ENCODE data around the gene CANT1.

The CANT1 gene

DNA sequence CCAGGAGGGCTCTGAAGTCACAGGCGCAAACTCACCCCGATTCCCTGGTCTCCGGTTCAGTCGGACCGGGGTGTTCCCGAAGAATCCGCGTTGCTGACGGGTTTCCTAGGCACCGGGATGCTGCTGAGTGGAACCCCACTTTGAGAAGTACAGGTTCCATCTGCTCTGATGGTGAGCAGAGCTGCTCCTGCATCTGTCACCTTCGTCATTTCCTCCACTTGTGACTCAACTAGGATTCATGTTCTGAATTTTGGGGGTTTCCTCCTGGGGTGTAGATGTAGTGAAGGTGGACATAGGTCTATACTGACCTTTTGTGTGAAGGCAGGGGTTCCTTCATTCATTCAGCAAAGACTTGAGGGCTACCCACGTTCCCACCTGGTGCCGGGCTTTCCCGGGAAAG lies 54.9 kb downstream of the CANT1 start:
- H3K4me3 ChIP-seq (ENCODE audit: low read depth, low read length), result no peak overlapping the region
- TF ChIP-seq POLR2A (IDR thresholded peaks at IDR 0.05; ENCODE audit: extremely low read depth, insufficient read length), result no peak
- TF ChIP-seq, protein P1, sequence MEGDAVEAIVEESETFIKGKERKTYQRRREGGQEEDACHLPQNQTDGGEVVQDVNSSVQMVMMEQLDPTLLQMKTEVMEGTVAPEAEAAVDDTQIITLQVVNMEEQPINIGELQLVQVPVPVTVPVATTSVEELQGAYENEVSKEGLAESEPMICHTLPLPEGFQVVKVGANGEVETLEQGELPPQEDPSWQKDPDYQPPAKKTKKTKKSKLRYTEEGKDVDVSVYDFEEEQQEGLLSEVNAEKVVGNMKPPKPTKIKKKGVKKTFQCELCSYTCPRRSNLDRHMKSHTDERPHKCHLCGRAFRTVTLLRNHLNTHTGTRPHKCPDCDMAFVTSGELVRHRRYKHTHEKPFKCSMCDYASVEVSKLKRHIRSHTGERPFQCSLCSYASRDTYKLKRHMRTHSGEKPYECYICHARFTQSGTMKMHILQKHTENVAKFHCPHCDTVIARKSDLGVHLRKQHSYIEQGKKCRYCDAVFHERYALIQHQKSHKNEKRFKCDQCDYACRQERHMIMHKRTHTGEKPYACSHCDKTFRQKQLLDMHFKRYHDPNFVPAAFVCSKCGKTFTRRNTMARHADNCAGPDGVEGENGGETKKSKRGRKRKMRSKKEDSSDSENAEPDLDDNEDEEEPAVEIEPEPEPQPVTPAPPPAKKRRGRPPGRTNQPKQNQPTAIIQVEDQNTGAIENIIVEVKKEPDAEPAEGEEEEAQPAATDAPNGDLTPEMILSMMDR (IDR thresholded peaks at IDR 0.05; ENCODE audit: low read depth, low read length), result no peak
- TF ChIP-seq, protein P2, sequence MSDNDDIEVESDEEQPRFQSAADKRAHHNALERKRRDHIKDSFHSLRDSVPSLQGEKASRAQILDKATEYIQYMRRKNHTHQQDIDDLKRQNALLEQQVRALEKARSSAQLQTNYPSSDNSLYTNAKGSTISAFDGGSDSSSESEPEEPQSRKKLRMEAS (IDR thresholded peaks at IDR 0.05; ENCODE audit: low read depth, low read length), result no peak
- TF ChIP-seq MYC (IDR thresholded peaks at IDR 0.05; ENCODE audit: low read depth, low read length), result no peak
- DNase-seq (ENCODE audit: low read depth), result no peak

DNA sequence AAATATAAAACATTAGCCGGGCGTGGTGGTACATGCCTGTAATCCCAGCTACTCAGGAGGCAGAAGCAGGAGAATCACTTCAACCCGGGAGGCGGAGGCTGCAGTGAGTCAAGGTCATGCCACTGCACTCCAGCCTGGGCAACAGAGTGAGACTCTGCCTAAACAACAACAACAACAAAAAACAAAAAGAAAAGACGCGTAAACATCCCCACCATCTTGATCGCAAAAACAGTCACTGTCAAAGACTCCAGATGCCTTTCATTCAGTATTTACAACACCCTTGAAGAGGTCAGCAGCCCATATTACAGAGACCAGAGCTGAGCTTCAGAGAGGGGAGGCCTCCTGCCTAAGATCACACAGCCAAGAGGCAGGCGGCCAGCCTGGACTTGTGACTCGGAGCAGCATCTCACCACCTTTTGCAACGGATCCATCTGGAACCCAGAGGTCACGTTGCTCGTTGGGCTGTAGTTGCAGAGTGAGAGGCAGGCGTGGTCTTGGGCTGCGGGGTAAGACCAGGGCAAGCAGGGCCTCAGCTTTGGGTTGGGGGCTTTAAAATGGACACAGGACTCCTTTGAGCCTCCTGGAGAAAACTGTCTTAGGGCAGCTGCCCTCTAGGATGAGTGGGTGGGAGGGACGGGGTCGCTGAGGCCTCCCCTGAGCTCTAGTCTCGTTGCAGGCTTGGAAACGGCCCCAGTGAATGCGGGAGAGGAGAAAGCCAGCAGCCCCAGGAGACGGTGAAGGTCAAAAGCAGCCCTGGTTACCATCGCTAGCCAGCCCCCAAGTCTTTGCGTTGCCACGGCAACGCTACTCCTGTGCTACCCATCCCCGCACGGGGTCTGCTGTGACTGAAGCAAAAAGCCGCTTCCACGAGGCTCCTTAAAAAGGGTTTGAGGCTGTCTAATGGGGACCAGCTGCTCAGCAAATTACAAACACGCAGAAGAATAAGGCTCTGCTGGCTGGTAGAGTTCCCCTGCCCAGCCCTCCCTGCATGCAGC lies 55.9 kb downstream of the CANT1 start:
- no peak overlapping the region for H3K4me3 ChIP-seq (ENCODE audit: low read depth, low read length)
- TF ChIP-seq MYC (IDR thresholded peaks at IDR 0.05; ENCODE audit: low read depth, low read length), result no peak
- TF ChIP-seq, protein P1 (IDR thresholded peaks at IDR 0.05; ENCODE audit: low read depth, low read length), result no peak
- no peak for DNase-seq (ENCODE audit: low read depth)

DNA sequence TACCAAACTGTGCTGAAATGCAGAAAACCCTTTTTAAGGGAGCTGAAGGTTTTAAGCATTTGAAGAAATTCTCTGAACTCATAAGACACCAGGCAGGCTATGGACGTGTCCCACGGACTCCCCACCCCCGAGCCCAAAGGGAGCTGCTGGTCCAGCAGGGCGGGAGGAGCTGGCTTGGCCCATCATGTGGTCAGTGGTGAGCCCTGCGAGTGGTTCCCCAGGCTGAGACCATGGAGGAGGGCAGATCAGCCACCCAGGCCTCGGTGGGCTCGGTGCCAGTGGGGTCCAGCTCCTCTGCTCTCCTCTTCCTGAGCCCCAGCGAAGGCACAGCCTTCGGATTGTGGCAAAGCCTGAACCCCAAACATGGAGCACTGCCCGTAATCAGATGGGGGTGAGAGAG lies 56.9 kb downstream of the CANT1 start:
- no peak overlapping the region for H3K4me3 ChIP-seq (ENCODE audit: low read depth, low read length)
- DNase-seq (ENCODE audit: low read depth), result no peak
- TF ChIP-seq MYC (IDR thresholded peaks at IDR 0.05; ENCODE audit: low read depth, low read length) (no peak), POLR2A (IDR thresholded peaks at IDR 0.05; ENCODE audit: extremely low read depth, insufficient read length) (no peak)
- TF ChIP-seq, protein P2 (IDR thresholded peaks at IDR 0.05; ENCODE audit: low read depth, low read length), result no peak
- TF ChIP-seq, protein P1 (IDR thresholded peaks at IDR 0.05; ENCODE audit: low read depth, low read length), result no peak

DNA sequence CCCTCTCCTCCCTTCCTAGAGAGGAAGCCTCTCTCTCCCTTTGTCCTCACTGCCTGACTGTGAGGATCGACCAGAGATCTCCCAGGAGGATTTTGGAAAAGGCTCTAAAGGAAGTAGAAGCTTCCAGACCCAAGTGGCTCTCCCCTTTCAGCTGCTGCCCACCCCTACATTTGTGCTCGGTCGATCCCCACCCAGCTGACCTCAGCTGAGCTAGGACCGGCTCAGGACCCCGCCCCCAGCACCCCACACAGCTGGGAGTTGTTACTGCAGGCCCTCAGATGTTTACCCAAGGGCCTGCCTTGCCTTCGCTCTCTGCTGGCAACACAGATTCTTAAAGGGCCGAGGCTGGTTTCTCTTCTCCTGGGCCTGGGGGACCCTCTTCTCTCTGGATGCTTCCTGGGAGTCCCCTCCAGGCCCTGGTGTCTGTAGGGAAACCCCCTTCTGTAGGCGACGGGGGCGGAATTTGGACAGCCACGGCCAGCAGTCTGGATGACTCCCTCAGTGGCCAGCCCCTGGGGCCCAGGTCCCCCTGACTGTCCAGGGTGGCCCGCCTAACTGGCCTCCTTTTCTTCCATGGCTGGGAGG lies 57.5 kb downstream of the CANT1 start:
- DNase-seq (ENCODE audit: low read depth), result no peak
- H3K4me3 ChIP-seq (ENCODE audit: low read depth, low read length), result no peak overlapping the region
- TF ChIP-seq, protein P1 (IDR thresholded peaks at IDR 0.05; ENCODE audit: low read depth, low read length), result no peak

DNA sequence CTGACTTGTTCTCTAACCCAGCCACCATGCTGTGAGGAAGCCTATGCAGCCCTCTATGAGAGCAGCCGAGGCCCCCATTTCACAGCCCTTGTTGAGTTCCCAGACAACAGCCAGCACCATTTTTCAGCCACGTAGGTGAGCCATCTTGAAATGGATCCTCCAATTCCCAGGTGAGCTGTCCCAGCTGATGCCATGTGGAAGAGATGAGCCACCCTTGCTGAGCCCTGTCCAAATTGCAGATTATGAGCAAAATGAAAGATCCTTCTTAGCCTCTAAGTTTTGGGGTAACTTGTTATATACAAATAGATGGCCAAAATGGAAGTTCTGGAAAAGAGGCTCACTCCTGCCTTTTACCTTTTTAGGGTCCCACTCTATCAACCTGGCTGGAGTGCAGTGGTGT lies 58.7 kb downstream of the CANT1 start:
- DNase-seq (ENCODE audit: low read depth), result no peak
- no peak overlapping the region for H3K4me3 ChIP-seq (ENCODE audit: low read depth, low read length)
- TF ChIP-seq MYC (IDR thresholded peaks at IDR 0.05; ENCODE audit: low read depth, low read length) (no peak), POLR2A (IDR thresholded peaks at IDR 0.05; ENCODE audit: extremely low read depth, insufficient read length) (no peak)
- TF ChIP-seq, protein P1 (IDR thresholded peaks at IDR 0.05; ENCODE audit: low read depth, low read length), result no peak
- TF ChIP-seq, protein P2 (IDR thresholded peaks at IDR 0.05; ENCODE audit: low read depth, low read length), result no peak

All from NB4 (cell line).